GM19193 (cell line): ENCODE measurements around the gene GM2A.

Experiments
- POLR2A ChIP-seq: IDR thresholded peaks from 4 replicates; pipeline ENCODE4 v1.6.1; 2011; ENCODE audit not compliant: insufficient read depth, insufficient read length; ENCODE audit errors: extremely low read depth

The GM2A gene

GRCh38 chr5:151252762-151253604 lies at the start of gene GM2A:
Gene GM2A (plus strand): TSS chr5:151253185. CDS start chr5:151253217, 32 bp downstream.
- peak; percentile 94 for TF ChIP-seq POLR2A

DNA sequence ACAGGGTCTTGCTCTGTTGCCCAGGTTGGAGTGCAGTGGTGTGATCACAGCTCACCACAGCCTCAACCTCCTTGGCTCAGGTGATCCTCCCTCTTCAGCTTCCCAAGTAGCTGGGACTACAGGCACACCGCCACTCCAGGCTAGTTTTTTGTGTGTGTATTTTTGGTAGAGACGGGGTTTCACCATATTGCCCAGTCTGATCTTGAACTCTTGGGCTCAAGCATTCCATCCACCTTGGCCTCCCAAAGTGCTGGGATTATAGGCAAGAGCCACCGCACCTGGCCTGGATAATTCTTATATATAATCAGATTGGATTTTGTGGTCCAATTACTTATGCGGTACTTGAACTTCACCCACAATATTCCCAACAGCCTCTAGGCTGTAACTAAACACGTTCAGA lies 48.9 kb upstream of the GM2A start:
- TF ChIP-seq POLR2A = no peak

- TF ChIP-seq POLR2A = no peak
Measured at GRCh38 chr5:151205411-151205810, 47.6 kb upstream of the GM2A start.

GRCh38 chr5:151208481-151208914 lies 44.5 kb upstream of the GM2A start:
- TF ChIP-seq POLR2A = no peak

- no peak for TF ChIP-seq POLR2A
Measured at GRCh38 chr5:151212406-151212798, 40.6 kb upstream of the GM2A start.

GRCh38 chr5:151213803-151214613 lies 39.0 kb upstream of the GM2A start:
- peak; percentile 91 for TF ChIP-seq POLR2A

GRCh38 chr5:151214614-151215545 lies 38.1 kb upstream of the GM2A start:
- peak; percentile 33 for TF ChIP-seq POLR2A

DNA sequence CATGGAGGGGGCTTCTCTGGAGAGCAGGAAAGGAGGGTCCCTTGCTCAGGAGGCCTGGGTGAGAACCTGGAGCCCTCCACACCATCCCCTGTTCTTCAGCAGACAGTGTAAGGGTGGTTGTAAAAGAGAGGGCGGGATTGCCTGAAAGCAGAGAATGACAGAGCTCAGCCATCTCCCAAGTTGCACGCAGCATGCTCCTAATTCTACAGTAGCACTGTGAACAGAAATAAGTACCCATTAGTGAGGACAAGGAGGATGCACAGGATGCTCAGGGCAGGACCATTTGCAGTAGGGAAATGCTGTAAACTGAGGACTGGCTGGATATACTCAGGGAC lies 37.5 kb upstream of the GM2A start:
- no peak for TF ChIP-seq POLR2A

GRCh38 chr5:151216781-151217180 lies 36.2 kb upstream of the GM2A start:
- TF ChIP-seq POLR2A = no peak

DNA sequence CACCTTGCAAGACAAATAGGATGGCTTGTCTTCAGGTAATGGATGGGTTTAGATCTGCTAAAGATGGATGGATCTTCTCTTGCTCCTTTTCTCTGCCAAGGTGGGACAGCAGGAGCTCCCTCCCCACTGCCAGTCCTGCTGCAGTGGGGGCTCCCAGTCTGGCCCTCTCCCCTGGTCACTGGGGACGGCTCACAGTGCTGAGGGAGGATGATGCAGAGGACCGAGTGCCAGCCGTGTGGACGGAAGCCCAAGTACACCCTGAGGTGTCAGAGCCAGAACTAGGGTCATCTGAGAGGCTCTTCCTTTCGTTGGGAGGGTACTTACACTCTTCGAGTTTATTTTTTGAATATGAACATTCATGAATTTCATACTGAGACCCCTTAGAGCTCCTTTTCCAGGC lies 34.8 kb upstream of the GM2A start:
- no peak for TF ChIP-seq POLR2A

- no peak for TF ChIP-seq POLR2A
Measured at GRCh38 chr5:151219138-151219537, 33.8 kb upstream of the GM2A start.

DNA sequence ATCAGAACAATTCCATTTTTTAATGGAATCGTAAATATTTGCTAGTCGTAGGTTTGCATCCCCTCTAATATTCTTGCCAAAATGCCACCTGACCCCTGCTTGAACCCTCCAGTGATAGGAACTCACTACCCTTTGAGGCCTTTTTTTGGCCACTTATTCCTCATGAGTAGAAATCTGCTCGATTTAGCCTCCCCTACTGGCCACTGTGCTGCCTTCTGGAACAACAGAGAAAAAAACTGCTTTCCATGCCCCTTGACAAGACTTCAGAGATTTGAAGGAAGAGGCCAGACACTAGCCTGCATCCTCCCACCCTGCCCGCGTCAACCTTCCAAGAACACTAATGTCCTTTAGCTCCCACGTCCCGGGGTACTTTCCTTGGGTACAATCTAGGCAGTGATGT lies 33.2 kb upstream of the GM2A start:
- TF ChIP-seq POLR2A = no peak

GRCh38 chr5:151221574-151221973 lies 31.4 kb upstream of the GM2A start:
- TF ChIP-seq POLR2A = no peak

DNA sequence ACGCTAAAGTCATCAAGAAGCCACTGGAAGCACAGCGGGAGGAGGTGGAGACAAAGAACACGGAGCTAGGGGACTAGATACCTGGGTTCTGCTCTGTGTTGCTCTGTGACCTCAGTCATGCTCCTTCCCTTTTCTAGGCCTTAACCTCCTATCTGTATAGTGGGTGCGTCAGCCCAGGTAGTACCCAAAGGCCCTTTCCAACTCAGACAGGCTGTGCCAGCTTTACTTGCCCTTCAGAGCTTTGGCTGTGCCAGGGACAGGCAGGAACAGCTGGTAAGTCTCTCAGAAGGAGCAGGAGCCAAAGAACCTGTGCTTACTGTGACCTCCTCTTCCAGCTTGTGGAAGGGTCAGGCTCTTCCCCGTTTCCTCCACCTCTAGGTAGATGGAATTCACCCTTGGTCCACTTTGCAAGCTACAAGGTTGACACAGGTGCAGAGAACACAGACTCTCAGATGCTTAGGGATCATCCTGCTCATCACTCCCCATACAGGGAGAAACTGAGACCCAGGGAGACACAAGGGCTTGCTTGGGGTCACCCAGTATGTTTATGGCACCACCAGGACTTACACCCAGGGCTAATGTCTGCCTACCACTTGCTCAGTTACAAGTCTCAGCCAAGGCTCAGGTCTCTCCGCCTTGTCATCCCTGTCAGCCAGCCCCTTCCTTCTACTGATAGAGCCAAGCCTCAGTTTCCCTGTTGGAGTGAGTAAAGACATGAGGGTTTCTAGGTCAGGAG lies 30.8 kb upstream of the GM2A start:
- TF ChIP-seq POLR2A = no peak

- peak; percentile 25 for TF ChIP-seq POLR2A
Measured at GRCh38 chr5:151222790-151223446, 30.1 kb upstream of the GM2A start.
